GM23338 (cell line): ENCODE measurements around the gene CCDC82. TPM values are rescaled to one million over a fixed set of nuclear protein-coding genes. Genes with fewer than 3 reads are reported as not detected.

Experiments
- ATAC-seq: fragments of 200-7000 bp; cut with Tn5 transposase; 3 replicates; pipeline ENCODE4 v1.9.1; 2020
- DNase-seq: peaks from one replicate; pipeline ENCODE4 v3.0.0-alpha.2; 2015; ENCODE audit warnings: low spot score
- H2AFZ ChIP-seq: fragments of 200-600 bp; sonication (generic); 2 replicates; pipeline ENCODE4 v1.8.0; 2016; ENCODE audit warnings: antibody characterized with exemption, mild to moderate bottlenecking, moderate library complexity
- H3F3A ChIP-seq: fragments of 200-600 bp; sonication (generic); replicated peaks from 2 replicates; pipeline ENCODE4 v1.8.0; 2017; ENCODE audit warnings: antibody characterized with exemption, mixed run types, low read depth
- H3K27ac ChIP-seq: fragments of 200-600 bp; sonication (generic); 2 replicates; pipeline ENCODE4 v1.6.1; 2016; ENCODE audit warnings: low read depth
- H3K27me3 ChIP-seq: fragments of 200-600 bp; sonication (generic); 2 replicates; pipeline ENCODE4 v1.8.0; 2016; ENCODE audit warnings: mild to moderate bottlenecking, mixed run types, moderate library complexity; ENCODE audit not compliant: insufficient read depth
- H3K36me3 ChIP-seq: fragments of 200-600 bp; sonication (generic); 2 replicates; pipeline ENCODE4 v1.8.0; 2016; ENCODE audit warnings: mild to moderate bottlenecking; ENCODE audit not compliant: insufficient read depth
- H3K4me1 ChIP-seq: fragments of 200-600 bp; sonication (generic); 2 replicates; pipeline ENCODE4 v1.8.0; 2016; ENCODE audit warnings: mild to moderate bottlenecking, moderate library complexity; ENCODE audit not compliant: insufficient read depth
- H3K4me2 ChIP-seq: fragments of 200-600 bp; sonication (generic); 2 replicates; pipeline ENCODE4 v1.7.1; 2017; ENCODE audit warnings: mixed run types
- H3K4me3 ChIP-seq: fragments of 200-600 bp; sonication (generic); 2 replicates; pipeline ENCODE4 v1.6.1; 2016; ENCODE audit warnings: mixed run types
- H3K79me2 ChIP-seq: fragments of 200-600 bp; sonication (generic); replicated peaks from 2 replicates; pipeline ENCODE4 v1.8.0; 2017; ENCODE audit warnings: mild to moderate bottlenecking; ENCODE audit not compliant: insufficient read depth
- H3K9me2 ChIP-seq: fragments of 200-600 bp; sonication (generic); 2 replicates; pipeline ENCODE4 v1.8.0; 2017; ENCODE audit not compliant: insufficient read depth
- H4K20me1 ChIP-seq: fragments of 200-600 bp; sonication (generic); replicated peaks from 2 replicates; pipeline ENCODE4 v1.8.0; 2017; ENCODE audit warnings: mild to moderate bottlenecking; ENCODE audit not compliant: insufficient read depth
- H3K27ac Mint-ChIP-seq: 2 replicates; pipeline ENCODE4 v1.8.0; 2020; ENCODE audit warnings: inconsistent platforms, mild to moderate bottlenecking, moderate library complexity, mixed read lengths
- H3K27me3 Mint-ChIP-seq: 3 replicates; pipeline ENCODE4 v1.8.0; 2022; ENCODE audit warnings: low read depth, mild to moderate bottlenecking, moderate library complexity, mixed read lengths, inconsistent platforms; ENCODE audit not compliant: insufficient read depth, poor library complexity
- H3K36me3 Mint-ChIP-seq: 3 replicates; pipeline ENCODE4 v1.8.0; 2021; ENCODE audit warnings: low read depth, mild to moderate bottlenecking, inconsistent platforms, moderate library complexity, mixed read lengths
- H3K4me1 Mint-ChIP-seq: 3 replicates; pipeline ENCODE4 v1.8.0; 2020; ENCODE audit warnings: mild to moderate bottlenecking, inconsistent platforms, mixed read lengths
- H3K4me3 Mint-ChIP-seq: 3 replicates; pipeline ENCODE4 v1.8.0; 2021; ENCODE audit warnings: moderate library complexity, mild to moderate bottlenecking, inconsistent platforms, mixed read lengths
- H3K9me3 Mint-ChIP-seq: 3 replicates; pipeline ENCODE4 v1.8.0; 2020; ENCODE audit warnings: moderate library complexity, mild to moderate bottlenecking, inconsistent platforms, mixed read lengths
- CREB1 ChIP-seq: fragments of 250-450 bp; sonication (Bioruptor Pico); IDR thresholded peaks from 2 replicates; pipeline ENCODE4 v1.5.0; 2020; ENCODE audit warnings: low read depth, mild to moderate bottlenecking, moderate library complexity
- CTCF ChIP-seq, 2 experiments: fragments of 200-600 bp in 1 of 2; sonication (generic) in 1 of 2; conservative IDR thresholded peaks; 2 replicates each; pipeline versions ENCODE4 v1.5.1 to v1.6.1; 2016 to 2017; ENCODE audit warnings: antibody characterized with exemption in 2 of 2, low read depth in 2 of 2, mild to moderate bottlenecking in 2 of 2, moderate library complexity in 1 of 2
- ETS1 ChIP-seq: IDR thresholded peaks from 2 replicates; pipeline ENCODE4 v1.6.1; 2016; ENCODE audit warnings: antibody characterized with exemption
- EZH2 ChIP-seq: fragments of 200-600 bp; sonication (generic); IDR thresholded peaks from one replicate; pipeline ENCODE4 v1.8.0; 2017; ENCODE audit warnings: antibody characterized with exemption, mild to moderate bottlenecking, low read depth; ENCODE audit not compliant: unreplicated experiment
- EZH2phosphoT487 ChIP-seq: fragments of 200-600 bp; sonication (generic); IDR thresholded peaks from one replicate; pipeline ENCODE4 v1.8.1; 2018; ENCODE audit warnings: antibody characterized with exemption; ENCODE audit not compliant: unreplicated experiment
- JUNB ChIP-seq: IDR thresholded peaks from one replicate; pipeline ENCODE4 v1.6.1; 2016; ENCODE audit warnings: antibody characterized with exemption; ENCODE audit not compliant: unreplicated experiment
- NANOG ChIP-seq: IDR thresholded peaks from 2 replicates; pipeline ENCODE4 v1.6.1; 2016; ENCODE audit warnings: antibody characterized with exemption, borderline replicate concordance
- POLR2AphosphoS5 ChIP-seq: IDR thresholded peaks from 2 replicates; pipeline ENCODE4 v1.6.1; 2016; ENCODE audit warnings: antibody characterized with exemption, low read depth
- REST ChIP-seq: IDR thresholded peaks from one replicate; pipeline ENCODE4 v1.6.1; 2018; ENCODE audit warnings: antibody characterized with exemption; ENCODE audit not compliant: unreplicated experiment
- STAT1 ChIP-seq: IDR thresholded peaks from one replicate; pipeline ENCODE4 v1.6.1; 2016; ENCODE audit warnings: antibody characterized with exemption; ENCODE audit not compliant: unreplicated experiment
- ZNF331 ChIP-seq: fragments of 250-450 bp; sonication (Bioruptor Pico); IDR thresholded peaks from 2 replicates; pipeline ENCODE4 v1.5.0; 2020; ENCODE audit warnings: low read depth, mild to moderate bottlenecking, moderate library complexity
- polyA plus RNA-seq: library from polyadenylated mRNA; unstranded; fragments of >200 nt; fragmentation: Nextera tagmentation; extraction: Ambion mirVana; gene quantifications from 2 replicates; pipeline ENCODE4 v1.2.1, GENCODE V29; 2016
- total RNA-seq: library from RNA; depleted of rRNA; stranded (reverse); fragments of >200 nt; shearing (Covaris generic); gene quantifications from 2 replicates; pipeline ENCODE4 v1.2.3, GENCODE V29; 2014

The CCDC82 gene
- total and polyA plus RNA-seq, 2 experiments from 2014 or later: 15.7 to 45.8 TPM

GRCh38 chr11:96318850-96319249 lies 70.9 kb downstream of the CCDC82 start (continued):
- no peak for TF ChIP-seq REST
- no peak for TF ChIP-seq NANOG
- no peak for TF ChIP-seq ETS1
- TF ChIP-seq CTCF (conservative IDR thresholded peaks at IDR 0.05; ENCODE audit: low read depth in 2 of 2): no peak
- no peak for TF ChIP-seq EZH2
- no peak for TF ChIP-seq CREB1
- TF ChIP-seq ZNF331: no peak

- Mint-ChIP-seq H3K4me1 (peaks cover 50% of the 10 kb centered on the region), H3K27ac (no peak overlapping the region), H3K27me3 (no peaks in the 10 kb centered on the region), H3K9me3 (no peaks in the 10 kb centered on the region), H3K36me3 (no peaks in the 10 kb centered on the region; the same call in 2 of the 3 replicates), H3K4me3 (no peak overlapping the region)
- no peaks in the 10 kb centered on the region for H3K27me3 ChIP-seq
- no peak overlapping the region for H3K27ac ChIP-seq
- ATAC-seq (no peak), DNase-seq (no peak)
- no peaks in the 10 kb centered on the region for H3F3A ChIP-seq
- H3K36me3 ChIP-seq: no peaks in the 10 kb centered on the region
- H3K4me1 ChIP-seq: peaks cover 40% of the 10 kb centered on the region
- H3K9me2 ChIP-seq: peaks cover 7% of the 10 kb centered on the region; the same call in 1 of the 2 replicates
- no peak overlapping the region for H2AFZ ChIP-seq
- H3K79me2 ChIP-seq: peaks cover 38% of the 10 kb centered on the region
- no peak overlapping the region for H3K4me2 ChIP-seq
- no peak overlapping the region for H3K4me3 ChIP-seq
- H4K20me1 ChIP-seq: no peaks in the 10 kb centered on the region
- TF ChIP-seq STAT1: no peak
- no peak for TF ChIP-seq ZNF331
- TF ChIP-seq EZH2phosphoT487: no peak
- TF ChIP-seq EZH2: no peak
- no peak for TF ChIP-seq JUNB
- TF ChIP-seq ETS1: no peak
- no peak for TF ChIP-seq CTCF (conservative IDR thresholded peaks at IDR 0.05; ENCODE audit: low read depth in 2 of 2)
- TF ChIP-seq REST: no peak
- no peak for TF ChIP-seq POLR2AphosphoS5
- no peak for TF ChIP-seq NANOG
Observed at GRCh38 chr11:96318399-96318798, 71.3 kb downstream of the CCDC82 start.
